GM12878 (cell line): ENCODE data around the gene SCNN1B. TPM values are rescaled to one million over a fixed set of nuclear protein-coding genes. Genes with fewer than 3 reads are reported as not detected.

ENCODE experiments used
- ATAC-seq: fragments of 200-7000 bp; cut with Tn5 transposase; 3 replicates; pipeline ENCODE4 v1.9.1; 2020; ENCODE audit warnings: mild to moderate bottlenecking, moderate library complexity
- BruUV-seq: library from RNA; stranded (reverse); fragments of 400-500 nt; replicated peaks from 2 replicates; lab custom pipeline; 2021; lab: Mats Ljungman, UMichigan
- CTCF ChIA-PET: fragments of 300-600 bp; sonication (Branson Sonifier 250); formaldehyde crosslinking; extraction: SDS; loops from one replicate; lab custom pipeline; 2021; ENCODE audit warnings: inconsistent platforms; lab: Yijun Ruan, JAX
- POLR2A ChIA-PET: fragments of 350-600 bp; formaldehyde crosslinking; extraction: SDS; loops from one replicate; lab custom pipeline; 2021; ENCODE audit warnings: inconsistent platforms; lab: Charles Lee
- RAD21 ChIA-PET: fragments of 300-600 bp; sonication (Branson Sonifier 250); formaldehyde crosslinking; loops from one replicate; lab custom pipeline; 2023; ENCODE audit warnings: antibody characterized with exemption; ENCODE audit not compliant: unreplicated experiment; lab: Charles Lee
- SMC1A ChIA-PET: fragments of 300-600 bp; sonication (Branson Sonifier 250); formaldehyde crosslinking; loops from one replicate; lab custom pipeline; 2023; ENCODE audit not compliant: unreplicated experiment, uncharacterized antibody; lab: Charles Lee
- DNase-seq: peaks from one replicate; pipeline ENCODE4 v3.0.0-alpha.2; 2011; ENCODE audit warnings: low read depth, low spot score
- FAIRE-seq: peaks from 3 replicates; lab custom pipeline; 2011; peaks lifted over from hg19 to GRCh38; lab: Jason Lieb, UNC
- H2AFZ ChIP-seq: 2 replicates; pipeline ENCODE4 v1.6.0; 2011; ENCODE audit warnings: low read depth, low read length, control low read depth; ENCODE audit not compliant: control insufficient read depth
- H3K27ac ChIP-seq: 2 replicates; pipeline ENCODE4 v1.5.1; 2011; ENCODE audit warnings: control low read depth; ENCODE audit not compliant: control insufficient read depth, insufficient read depth
- H3K27me3 ChIP-seq, 2 experiments: replicated peaks in 1 of 2; 2 replicates each; pipeline versions ENCODE4 v1.6.0 to v1.6.1; 2011; ENCODE audit warnings: low read length in 1 of 2; ENCODE audit not compliant: control insufficient read depth in 2 of 2, insufficient read depth in 2 of 2
- H3K36me3 ChIP-seq, 2 experiments: 2 replicates each; pipeline ENCODE4 v1.5.1; 2011; ENCODE audit warnings: low read length in 1 of 2; ENCODE audit not compliant: control insufficient read depth in 2 of 2, insufficient read depth in 2 of 2
- H3K4me1 ChIP-seq: 2 replicates; pipeline ENCODE4 v1.6.1; 2011; ENCODE audit warnings: mild to moderate bottlenecking, low read length, moderate library complexity, mixed read lengths; ENCODE audit not compliant: control insufficient read depth, insufficient read depth
- H3K4me2 ChIP-seq: 2 replicates; pipeline ENCODE4 v1.6.0; 2011; ENCODE audit warnings: control low read depth; ENCODE audit not compliant: control insufficient read depth, insufficient read depth
- H3K4me3 ChIP-seq: fragments of 200-600 bp; sonication (generic); 2 replicates; pipeline ENCODE4 v1.5.1; 2016
- H3K79me2 ChIP-seq: 2 replicates; pipeline ENCODE4 v1.6.0; 2011; ENCODE audit warnings: low read length; ENCODE audit not compliant: control insufficient read depth, insufficient read depth
- H3K9ac ChIP-seq: 2 replicates; pipeline ENCODE4 v1.8.0; 2011; ENCODE audit warnings: low read length, control low read depth, mixed read lengths; ENCODE audit not compliant: control insufficient read depth, insufficient read depth
- H3K9me3 ChIP-seq: replicated peaks from 3 replicates; pipeline ENCODE4 v1.5.1; 2011; ENCODE audit warnings: mild to moderate bottlenecking, low read length; ENCODE audit not compliant: control insufficient read depth, insufficient read depth
- H4K20me1 ChIP-seq: 2 replicates; pipeline ENCODE4 v1.6.0; 2011; ENCODE audit not compliant: control insufficient read depth, insufficient read depth
- BRCA1 ChIP-seq: IDR thresholded peaks from 2 replicates; pipeline ENCODE4 v1.6.1; 2011; ENCODE audit warnings: low read depth, low read length, improper control_type of control experiment
- CREB1 ChIP-seq: IDR thresholded peaks from 2 replicates; pipeline ENCODE4 v1.6.1; 2012; ENCODE audit warnings: low read depth, mild to moderate bottlenecking, inconsistent platforms
- CREM ChIP-seq: IDR thresholded peaks from 2 replicates; pipeline ENCODE4 v1.6.1; 2014; ENCODE audit warnings: antibody characterized with exemption, low read depth
- EGR1 ChIP-seq, 2 experiments: IDR thresholded peaks; 1 replicate in 1 of 2; 2 replicates in 1 of 2; pipeline ENCODE4 v1.6.1; 2011 to 2012; ENCODE audit warnings: low read depth in 2 of 2, low read length in 2 of 2, borderline replicate concordance in 1 of 2, mild to moderate bottlenecking in 1 of 2, moderate library complexity in 1 of 2
- HDAC2 ChIP-seq: fragments of 200-600 bp; sonication (generic); IDR thresholded peaks from 2 replicates; pipeline ENCODE4 v1.6.1; 2017
- NFYA ChIP-seq: IDR thresholded peaks from 2 replicates; pipeline ENCODE4 v1.6.1; 2011; ENCODE audit warnings: low read depth, mild to moderate bottlenecking, low read length, improper control_type of control experiment, borderline replicate concordance
- NFYB ChIP-seq: IDR thresholded peaks from 2 replicates; pipeline ENCODE4 v1.6.1; 2011; ENCODE audit warnings: low read depth, mild to moderate bottlenecking, low read length, improper control_type of control experiment, moderate library complexity; ENCODE audit not compliant: insufficient read depth
- NR2C1 ChIP-seq: fragments of 450-650 bp; IDR thresholded peaks from 2 replicates; pipeline ENCODE4 v1.6.1; 2017; ENCODE audit warnings: antibody characterized with exemption, mild to moderate bottlenecking, moderate library complexity
- NR2F1 ChIP-seq: fragments of 450-650 bp; conservative IDR thresholded peaks from 2 replicates; pipeline ENCODE4 v1.6.1; 2017; ENCODE audit warnings: mild to moderate bottlenecking
- PBX3 ChIP-seq: IDR thresholded peaks from 2 replicates; pipeline ENCODE4 v1.6.1; 2011; ENCODE audit warnings: mild to moderate bottlenecking, low read depth, low read length, moderate library complexity; ENCODE audit not compliant: insufficient replicate concordance
- POU2F2 ChIP-seq: IDR thresholded peaks from 3 replicates; pipeline ENCODE4 v1.6.1; 2011; ENCODE audit warnings: low read depth, mild to moderate bottlenecking, low read length, borderline replicate concordance
- SIN3A ChIP-seq: IDR thresholded peaks from 2 replicates; pipeline ENCODE4 v1.6.1; 2012; ENCODE audit warnings: low read depth, low read length, improper control_type of control experiment
- TBL1XR1 ChIP-seq: IDR thresholded peaks from 2 replicates; pipeline ENCODE4 v1.6.1; 2012; ENCODE audit warnings: low read depth, low read length, improper control_type of control experiment
- ZNF622 ChIP-seq: fragments of 450-650 bp; IDR thresholded peaks from 2 replicates; pipeline ENCODE4 v1.6.1; 2017; ENCODE audit warnings: mild to moderate bottlenecking, inconsistent platforms
- ZSCAN29 ChIP-seq: fragments of 450-650 bp; IDR thresholded peaks from 2 replicates; pipeline ENCODE4 v1.6.1; 2017; ENCODE audit warnings: mild to moderate bottlenecking, moderate library complexity
- WGBS: methylation state at CpG from one replicate; pipeline ENCODE4 v1.1.6; 2016; ENCODE audit warnings: low lambda C conversion rate; ENCODE audit not compliant: insufficient replicate concordance, insufficient coverage; ENCODE audit errors: missing lambda C conversion rate; 5-methylcytosine and 5-hydroxymethylcytosine counted together
- in situ Hi-C: fragments of 300-500 bp; cut with MboI; formaldehyde crosslinking; loops from 9 replicates; pipeline ENCODE4 v1.14.3; 2018; ENCODE audit warnings: mixed read lengths
- intact Hi-C: fragments of 100-400 bp; cut with micrococcal nuclease; formaldehyde crosslinking; loops from one replicate; pipeline ENCODE4 v1.14.2; 2022; ENCODE audit not compliant: unreplicated experiment
- polyA plus RNA-seq, 11 experiments: library from polyadenylated mRNA; depleted of rRNA in 4 of 11; unstranded in 6 of 11; stranded (reverse) in 5 of 11; fragments of >200 nt; fragmentation: Nextera tagmentation in 4 of 11; fragmentation: Illumina TruSeq in 1 of 11; extraction: Ambion mirVana in 4 of 11; extraction: Trizol in 1 of 11; gene quantifications; 1 replicate in 1 of 11; 2 replicates in 10 of 11; pipeline versions ENCODE4 v1.2.1 to v1.2.3, GENCODE V29; 2011 to 2016; ENCODE audit warnings: inconsistent platforms in 2 of 11, missing spikeins in 2 of 11, low read depth in 1 of 11
- total RNA-seq, 4 experiments: library from RNA; depleted of rRNA in 3 of 4; stranded (reverse); fragments of >200 nt in 3 of 4; fragmentation: Illumina TruSeq in 1 of 4; extraction: Trizol in 1 of 4; gene quantifications; 2 replicates each; pipeline versions ENCODE4 v1.2.1 to v1.2.3, GENCODE V29; 2013 to 2021
- TF ChIP-seq, protein P1 (sequence below): fragments of 450-650 bp; IDR thresholded peaks from 2 replicates; pipeline ENCODE4 v1.6.1; 2018; ENCODE audit warnings: borderline replicate concordance, mild to moderate bottlenecking; ENCODE audit not compliant: partially characterized antibody

The SCNN1B gene
- total and polyA plus RNA-seq, 10 of the 15 experiments (the other 5 are each of a cell fraction or from before 2014, with no cell fraction given): 0.28 to 1.5 (median 0.64) TPM

- H4K20me1 ChIP-seq: no peaks in the 10 kb centered on the region
- no peak overlapping the region for H3K4me3 ChIP-seq
- in situ Hi-C loops: no loop called here
- H3K79me2 ChIP-seq: no peaks in the 10 kb centered on the region
- TF ChIP-seq POU2F2: no peak
- TF ChIP-seq, protein P1, sequence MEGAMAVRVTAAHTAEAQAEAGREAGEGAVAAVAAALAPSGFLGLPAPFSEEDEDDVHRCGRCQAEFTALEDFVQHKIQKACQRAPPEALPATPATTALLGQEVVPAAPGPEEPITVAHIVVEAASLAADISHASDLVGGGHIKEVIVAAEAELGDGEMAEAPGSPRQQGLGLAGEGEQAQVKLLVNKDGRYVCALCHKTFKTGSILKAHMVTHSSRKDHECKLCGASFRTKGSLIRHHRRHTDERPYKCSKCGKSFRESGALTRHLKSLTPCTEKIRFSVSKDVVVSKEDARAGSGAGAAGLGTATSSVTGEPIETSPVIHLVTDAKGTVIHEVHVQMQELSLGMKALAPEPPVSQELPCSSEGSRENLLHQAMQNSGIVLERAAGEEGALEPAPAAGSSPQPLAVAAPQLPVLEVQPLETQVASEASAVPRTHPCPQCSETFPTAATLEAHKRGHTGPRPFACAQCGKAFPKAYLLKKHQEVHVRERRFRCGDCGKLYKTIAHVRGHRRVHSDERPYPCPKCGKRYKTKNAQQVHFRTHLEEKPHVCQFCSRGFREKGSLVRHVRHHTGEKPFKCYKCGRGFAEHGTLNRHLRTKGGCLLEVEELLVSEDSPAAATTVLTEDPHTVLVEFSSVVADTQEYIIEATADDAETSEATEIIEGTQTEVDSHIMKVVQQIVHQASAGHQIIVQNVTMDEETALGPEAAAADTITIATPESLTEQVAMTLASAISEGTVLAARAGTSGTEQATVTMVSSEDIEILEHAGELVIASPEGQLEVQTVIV: peak; percentile 18
- no peak for TF ChIP-seq NR2C1
- TF ChIP-seq, all 136 proteins: peak for 1
- ChIA-PET RAD21 (no interaction called here), POLR2A (no interaction called here), SMC1A (no interaction called here), CTCF (interaction anchor here (0.7 kb wide), 1 partner anchor 639 kb away, joined by 5 read pairs; no protein-coding TSS in a partner anchor)
- H3K4me2 ChIP-seq: no peak overlapping the region
- no peaks in the 10 kb centered on the region; a peak in 1 of 4 replicates for H3K27me3 ChIP-seq
- H3K36me3 ChIP-seq: no peaks in the 10 kb centered on the region
- no peaks in the 10 kb centered on the region for H3K4me1 ChIP-seq
- H3K27ac ChIP-seq: no peak overlapping the region
- no peak for FAIRE-seq
- no TSS peak for BruUV-seq
- 44% methylated on average over 5 of the region's 5 CpGs for WGBS
- DNase-seq: no peak
- no peak for ATAC-seq
- intact Hi-C loops: no loop called here
- no peak overlapping the region for H2AFZ ChIP-seq
- no peaks in the 10 kb centered on the region for H3K9me3 ChIP-seq
- no peak overlapping the region for H3K9ac ChIP-seq
These were observed 76.8 kb downstream of the SCNN1B start for GRCh38 chr16:23378921-23379320.

- H4K20me1 ChIP-seq: no peaks in the 10 kb centered on the region
- no TSS peak for BruUV-seq
- H3K27me3 ChIP-seq: no peaks in the 10 kb centered on the region; a peak in 1 of 4 replicates
These were observed 77.6 kb downstream of the SCNN1B start for GRCh38 chr16:23379707-23380106.

More at GRCh38 chr16:23379707-23380106, 77.6 kb downstream of the SCNN1B start:
- SMC1A ChIA-PET: interaction anchor here (0.6 to 1.1 kb wide), 2 partner anchors 37 to 651 kb away, joined by 3 to 4 read pairs; no protein-coding TSS in a partner anchor
- CTCF ChIA-PET: interaction anchor here (0.6 to 2.0 kb wide), 3 partner anchors 55 to 196 kb away, joined by 3 to 12 read pairs (median 4); partner anchors contain the start of gene SCNN1B
- no peak for FAIRE-seq
- TF ChIP-seq CREM: no peak
- TF ChIP-seq CREB1: no peak
- TF ChIP-seq NR2C1: no peak
- TF ChIP-seq TBL1XR1: no peak
- no peak for TF ChIP-seq HDAC2
- no peak for TF ChIP-seq BRCA1
- TF ChIP-seq NR2F1: no peak
- TF ChIP-seq SIN3A: no peak
- TF ChIP-seq NFYB: no peak
- no peak for TF ChIP-seq NFYA
- TF ChIP-seq EGR1 (IDR thresholded peaks at IDR 0.05; ENCODE audit: borderline replicate concordance in 1 of 2, low read depth in 2 of 2, low read length in 2 of 2): no peak
- TF ChIP-seq ZSCAN29: no peak
- TF ChIP-seq ZNF622: no peak
- no peak for TF ChIP-seq PBX3
- TF ChIP-seq, all 136 proteins: peak for 0
- no peak overlapping the region for H3K9ac ChIP-seq
- H3K27ac ChIP-seq: no peak overlapping the region
- ATAC-seq: peak; percentile 13
- in situ Hi-C loops (no loop called here), intact Hi-C loops (no loop called here)
- POLR2A ChIA-PET: no interaction called here
- H3K79me2 ChIP-seq: no peaks in the 10 kb centered on the region
- no peaks in the 10 kb centered on the region for H3K9me3 ChIP-seq
- RAD21 ChIA-PET: no interaction called here
- H3K4me2 ChIP-seq: no peak overlapping the region
- H3K4me1 ChIP-seq: no peaks in the 10 kb centered on the region
- 53% methylated on average over 10 of the region's 10 CpGs for WGBS
- H2AFZ ChIP-seq: no peak overlapping the region
- H3K4me3 ChIP-seq: no peak overlapping the region
- DNase-seq: no peak
- H3K36me3 ChIP-seq: no peaks in the 10 kb centered on the region
